Ureter (tissue), 1 donor: ENCODE measurements around the gene HMGN3. TPM values are rescaled to one million over a fixed set of nuclear protein-coding genes. Genes with fewer than 3 reads are reported as not detected.
"Not testable (repeated sequence)": the region's sequence is repeated elsewhere in the genome, so short reads cannot be mapped to it uniquely, and the experiment has no call there.

ENCODE experiments used
- DNase-seq: peaks from one replicate; pipeline ENCODE4 v3.0.0-alpha.2; 2020; ENCODE audit warnings: low spot score
- total RNA-seq: library from RNA; stranded (reverse); gene quantifications from one replicate; pipeline ENCODE4 v1.2.4, GENCODE V29; 2023
- donor health status: DM: yes; HTN: yes; CAD: no.

HMGN3 gene
- 64.1 TPM for total RNA-seq

DNA sequence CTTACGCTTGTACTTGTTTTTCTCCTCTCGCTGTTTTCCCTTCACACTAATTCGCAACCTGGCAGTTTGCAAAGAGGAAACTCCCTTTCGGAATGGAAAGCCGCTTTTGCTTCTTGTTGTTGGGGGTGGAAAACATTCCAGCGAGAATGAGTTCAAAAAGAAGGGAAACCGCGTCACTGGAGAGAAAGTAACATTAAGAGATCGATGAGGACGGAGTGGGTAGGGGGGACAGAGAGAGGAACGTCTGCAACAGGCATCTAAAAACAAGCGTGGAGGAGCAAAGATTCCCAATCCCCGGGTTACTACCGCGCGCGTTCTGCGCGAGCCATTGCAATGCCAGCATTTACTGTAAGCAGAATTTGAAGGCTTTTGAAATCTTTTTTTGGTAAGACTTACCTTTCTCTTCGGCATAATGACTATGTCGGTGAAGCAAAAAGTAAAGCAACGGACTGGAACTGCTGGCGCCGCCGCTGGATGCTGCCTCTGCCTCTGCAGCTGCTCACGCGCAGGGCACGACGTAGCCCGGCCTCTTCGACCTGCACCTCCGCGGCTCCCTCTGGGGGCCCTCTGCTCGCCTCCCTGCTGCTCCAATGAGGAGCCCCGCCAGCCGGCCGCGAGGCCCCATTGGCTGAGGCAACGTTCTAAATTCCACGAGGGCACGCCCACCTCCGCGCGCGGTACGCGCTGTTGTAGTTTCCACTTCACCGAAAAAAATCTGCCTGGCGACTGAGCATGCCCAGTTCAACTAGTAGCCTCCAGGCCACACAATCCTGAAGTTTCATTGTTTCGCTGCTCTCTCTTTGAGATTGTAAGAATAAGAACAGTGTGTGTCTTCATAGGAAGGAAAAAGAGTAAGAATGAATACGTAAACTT is at the start of gene HMGN3:
HMGN3 (minus strand) TSS at position 533 of the 873 bp plus-strand sequence.
- DNase-seq: peak; percentile 95

DNA sequence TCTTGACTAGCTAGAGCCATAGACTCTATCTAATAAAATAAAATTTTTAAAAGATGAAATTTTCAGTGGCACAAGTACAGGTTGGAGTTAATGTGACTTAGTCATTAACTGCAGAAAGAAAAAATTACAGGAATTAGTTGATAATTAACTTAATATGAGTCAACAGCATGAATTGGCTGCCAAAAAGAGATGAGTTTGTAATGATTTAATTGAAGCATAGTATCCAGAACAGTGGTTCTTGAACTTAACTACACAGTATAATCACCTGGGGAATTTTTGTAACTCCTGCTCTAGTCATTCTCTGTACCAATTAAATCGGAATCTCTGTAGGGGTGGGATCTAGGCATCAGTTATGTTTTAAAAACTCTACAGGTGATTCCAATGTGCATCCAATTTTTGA is 46.3 kb upstream of the HMGN3 start:
- no peak for DNase-seq

DNA sequence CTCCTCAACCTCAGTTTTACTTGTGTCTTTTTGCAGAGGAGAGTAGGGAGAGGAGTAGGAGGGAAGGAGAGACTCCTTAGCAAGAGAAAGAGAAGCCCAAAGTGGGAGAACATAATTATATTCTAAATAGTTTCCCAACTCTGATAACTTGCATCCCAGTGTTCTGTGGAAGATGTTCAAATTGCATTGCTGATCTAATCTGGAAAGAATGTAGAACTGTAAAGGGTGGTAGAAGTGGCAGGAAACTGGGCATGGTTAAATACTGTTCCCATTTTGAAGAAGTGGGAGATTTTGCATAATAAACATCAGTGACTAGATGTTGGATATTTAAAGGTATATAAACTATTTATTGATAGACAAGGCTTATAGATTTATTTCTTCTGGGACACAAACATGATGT is 42.6 kb upstream of the HMGN3 start:
- no peak for DNase-seq

DNA sequence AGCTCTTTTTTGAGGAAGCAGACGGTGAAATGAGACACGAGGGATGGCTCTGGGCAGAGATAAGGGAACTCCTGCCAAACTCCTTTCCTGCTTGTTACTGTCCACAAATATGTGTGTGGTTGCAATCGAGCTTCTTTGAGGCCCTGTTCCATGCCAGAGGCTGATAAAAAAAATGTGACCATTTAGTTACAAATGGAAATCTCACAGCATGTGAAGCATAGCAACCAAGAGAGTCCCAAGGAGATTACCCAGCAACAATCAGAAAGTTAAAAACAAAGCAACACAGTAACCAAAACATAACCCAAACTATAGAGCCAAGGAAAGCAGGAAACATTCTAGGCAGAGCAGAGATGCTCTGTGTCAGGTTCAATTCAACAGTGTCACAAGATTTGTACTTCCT is 35.4 kb upstream of the HMGN3 start:
- no peak for DNase-seq

DNA sequence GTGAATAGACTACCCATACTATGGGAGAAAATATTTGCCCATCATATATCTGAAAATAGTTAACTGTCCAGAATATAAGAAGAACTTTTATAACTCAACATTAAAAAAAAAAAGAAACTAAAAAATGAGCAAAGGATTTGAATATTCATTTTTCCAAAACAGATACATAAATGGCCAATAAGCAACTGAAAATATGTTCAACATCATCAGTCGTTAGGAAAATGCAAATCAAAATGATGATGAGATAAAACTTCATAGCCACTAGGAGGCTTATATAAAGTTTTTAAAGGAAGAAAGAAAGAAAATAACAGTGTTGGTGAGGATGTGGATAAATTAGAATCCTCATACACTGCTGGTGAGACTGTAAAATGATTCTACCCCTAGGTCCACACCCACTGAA is 32.6 kb upstream of the HMGN3 start:
- DNase-seq: no peak

DNA sequence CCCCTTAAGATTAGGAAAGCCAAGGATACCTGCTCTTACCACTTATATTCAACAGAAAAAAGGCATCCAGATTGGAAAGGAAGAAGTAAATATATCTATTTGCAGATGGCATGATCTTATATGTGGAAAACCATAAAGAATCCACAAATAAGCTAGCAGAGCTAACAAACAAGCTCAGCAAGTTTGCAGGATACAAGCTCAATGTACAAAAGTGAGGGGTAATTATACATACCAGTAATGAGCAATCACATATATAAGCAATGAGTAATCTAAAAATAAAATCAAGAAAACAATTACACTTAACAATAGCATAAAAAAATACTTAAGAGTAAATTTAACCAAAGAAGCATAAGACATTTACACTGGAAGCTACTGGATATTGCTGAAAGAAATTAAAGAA is 31.6 kb upstream of the HMGN3 start:
- no peak for DNase-seq

DNA sequence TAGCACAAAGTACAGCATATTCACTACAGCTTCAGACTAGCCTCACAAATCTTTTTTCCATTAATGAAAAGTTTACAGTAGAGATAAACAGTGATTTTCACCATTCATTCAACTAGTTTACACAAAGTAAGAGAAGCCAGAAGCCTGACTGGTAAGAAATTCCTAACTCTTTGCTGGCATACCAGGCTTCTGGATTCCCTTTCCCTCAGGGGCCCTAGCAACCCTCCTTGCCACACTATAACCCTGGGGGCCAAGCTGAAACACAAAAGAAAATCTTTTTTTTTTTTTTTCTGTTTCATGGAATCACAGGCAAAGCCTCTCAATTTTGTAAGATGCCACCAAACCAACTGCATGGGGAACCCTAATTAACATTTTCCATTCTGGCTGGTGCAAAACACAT is 28.9 kb upstream of the HMGN3 start:
- no peak for DNase-seq

DNA sequence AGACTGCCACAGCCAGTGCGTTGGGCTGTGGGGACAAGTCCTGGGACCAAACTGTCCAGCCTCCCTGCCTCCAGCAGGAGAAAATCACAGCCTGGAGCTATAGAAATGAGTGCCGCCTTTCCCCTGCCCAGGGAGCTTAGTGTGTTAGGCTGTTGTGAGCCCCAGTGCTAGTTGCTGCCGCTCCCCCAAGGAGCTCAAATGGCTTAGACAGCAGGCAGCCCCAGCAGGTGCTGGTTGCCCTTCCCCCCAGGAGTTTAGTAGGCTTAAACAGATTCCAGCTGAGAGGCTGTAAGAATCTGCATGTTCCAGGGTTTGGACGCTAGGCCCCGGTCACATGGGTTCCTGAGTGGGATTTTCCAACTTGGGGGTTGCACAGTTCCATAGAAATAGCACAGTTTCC is 27.2 kb upstream of the HMGN3 start:
- DNase-seq: no peak

DNA sequence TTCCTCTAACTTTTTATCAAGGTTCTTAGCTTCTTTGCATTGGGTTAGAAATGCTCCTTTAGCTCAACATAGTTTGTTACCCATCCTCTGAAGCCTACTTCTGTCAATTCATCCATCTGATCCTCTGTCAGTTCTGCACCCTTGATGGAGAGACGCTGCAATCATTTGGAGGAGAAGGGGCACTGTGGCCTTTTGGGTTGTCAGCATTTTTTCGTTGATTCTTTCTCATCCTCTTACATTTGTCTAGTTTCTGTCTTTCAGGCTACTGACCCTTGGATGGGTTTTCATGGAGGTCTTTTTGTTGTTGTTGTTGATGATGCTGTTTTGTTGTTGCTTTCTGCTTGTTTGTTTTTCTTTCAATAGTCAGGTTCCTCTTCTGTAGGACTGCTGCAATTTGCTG is 26.3 kb upstream of the HMGN3 start:
- DNase-seq: no peak

DNA sequence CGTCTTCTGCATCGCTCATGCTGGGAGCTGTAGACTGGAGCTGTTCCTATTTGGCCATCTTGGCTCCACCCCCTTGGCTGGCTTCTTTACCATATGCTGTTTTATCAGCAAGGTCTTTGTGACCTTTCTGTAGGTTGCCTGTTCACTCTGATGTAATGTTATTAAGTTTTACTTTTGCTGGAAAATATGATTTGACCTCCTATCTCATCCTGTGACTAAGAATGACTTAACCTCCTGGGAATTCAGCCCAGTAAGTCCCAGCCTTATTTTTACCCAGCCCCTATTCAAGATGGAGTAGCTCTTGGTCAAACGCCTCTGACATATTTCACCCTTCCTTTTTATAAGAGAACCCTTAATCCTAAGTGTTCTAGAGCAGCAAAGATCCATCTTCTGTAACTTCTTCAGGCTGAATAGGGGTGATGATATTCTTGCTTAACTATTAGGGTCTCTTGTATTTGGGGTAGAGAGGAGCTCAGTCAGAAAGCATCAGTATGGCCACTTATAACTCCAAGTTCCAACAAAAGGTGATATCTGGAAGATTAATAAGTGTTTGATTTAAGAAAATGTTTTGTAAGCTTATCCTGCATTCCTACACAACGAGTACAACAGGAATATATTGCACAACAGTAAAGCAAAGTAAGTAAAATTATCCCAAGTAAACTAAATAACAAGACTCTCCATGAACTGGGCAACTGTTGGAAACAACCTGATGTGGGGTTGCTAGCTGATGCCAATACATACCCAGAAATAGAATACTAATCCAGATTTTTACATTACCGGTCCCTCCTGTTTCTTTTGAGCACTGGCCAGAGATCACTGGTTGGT is 23.1 kb upstream of the HMGN3 start:
- DNase-seq: no peak

DNA sequence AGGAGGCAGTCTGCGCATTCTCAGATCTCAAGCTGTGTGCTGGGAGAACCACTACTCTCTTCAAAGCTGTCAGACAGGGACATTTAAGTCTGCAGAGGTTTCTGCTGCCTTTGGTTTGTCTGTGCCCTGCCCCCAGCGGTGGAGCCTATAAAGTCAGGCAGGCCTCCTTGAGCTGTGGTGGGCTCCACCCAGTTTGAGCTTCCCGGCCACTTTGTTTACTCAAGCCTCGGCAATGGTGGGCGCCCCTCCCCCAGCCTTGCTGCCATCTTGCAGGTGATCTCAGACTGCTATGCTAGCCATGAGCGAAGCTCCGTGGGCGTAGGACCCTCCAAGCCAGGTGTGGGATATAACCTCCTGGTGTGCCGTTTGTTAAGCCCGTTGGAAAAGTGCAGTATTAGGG is 22.3 kb upstream of the HMGN3 start:
- not testable (repeated sequence) for DNase-seq

DNA sequence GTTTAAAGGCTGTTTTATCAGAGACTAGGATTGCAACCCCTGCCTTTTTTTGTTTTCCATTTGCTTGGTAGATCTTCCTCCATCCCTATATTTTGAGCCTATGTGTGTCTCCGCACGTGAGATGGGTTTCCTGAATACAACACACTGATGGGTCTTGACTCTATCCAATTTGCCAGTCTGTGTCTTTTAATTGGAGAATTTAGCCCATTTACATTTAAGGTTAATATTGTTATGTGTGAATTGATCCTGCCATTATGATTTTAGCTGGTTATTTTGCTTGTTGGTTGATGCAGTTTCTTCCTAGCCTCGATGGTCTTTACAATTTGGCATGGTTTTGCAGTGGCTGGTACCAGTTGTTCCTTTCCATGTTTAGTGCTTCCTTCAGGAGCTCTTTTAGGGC is 20.6 kb upstream of the HMGN3 start:
- DNase-seq: not testable (repeated sequence)

DNA sequence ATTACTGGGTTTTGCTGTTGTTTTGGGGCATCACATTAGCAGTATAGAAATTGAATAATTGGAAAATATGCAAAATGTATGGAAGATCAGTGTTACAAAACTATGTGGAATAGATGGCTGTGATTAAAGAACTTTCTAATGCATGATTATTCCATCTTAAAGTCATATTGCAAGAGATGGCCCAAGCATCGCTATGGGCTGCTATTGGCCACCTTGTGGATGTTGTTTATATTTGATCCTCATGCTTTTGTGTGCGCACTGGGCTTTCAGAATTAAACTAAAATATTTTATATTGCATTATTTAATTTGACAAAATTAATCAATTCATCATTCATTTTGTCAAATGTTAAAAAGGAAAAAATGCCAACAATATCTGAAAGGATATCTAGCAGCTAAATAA is 16.1 kb upstream of the HMGN3 start:
- no peak for DNase-seq

DNA sequence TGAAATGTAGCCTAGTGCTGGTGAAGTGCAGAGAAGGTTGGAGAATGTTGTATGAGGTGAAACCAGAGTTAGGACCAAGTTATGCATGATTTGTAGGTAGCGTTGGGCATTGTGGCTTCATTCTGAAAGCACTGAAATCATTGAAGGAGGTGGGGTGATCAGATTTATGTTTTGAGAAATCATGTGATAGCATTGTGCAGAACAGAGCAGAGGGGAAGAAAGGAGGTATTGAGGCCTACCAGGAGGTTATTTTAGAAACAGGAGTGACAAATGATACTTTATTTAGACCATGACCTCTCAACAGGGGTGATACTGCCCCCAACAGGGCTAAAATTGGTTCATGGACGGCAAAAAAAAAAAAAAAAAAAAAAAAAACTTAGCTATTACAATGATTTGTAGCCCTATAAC is 15.6 kb upstream of the HMGN3 start:
- no peak for DNase-seq

DNA sequence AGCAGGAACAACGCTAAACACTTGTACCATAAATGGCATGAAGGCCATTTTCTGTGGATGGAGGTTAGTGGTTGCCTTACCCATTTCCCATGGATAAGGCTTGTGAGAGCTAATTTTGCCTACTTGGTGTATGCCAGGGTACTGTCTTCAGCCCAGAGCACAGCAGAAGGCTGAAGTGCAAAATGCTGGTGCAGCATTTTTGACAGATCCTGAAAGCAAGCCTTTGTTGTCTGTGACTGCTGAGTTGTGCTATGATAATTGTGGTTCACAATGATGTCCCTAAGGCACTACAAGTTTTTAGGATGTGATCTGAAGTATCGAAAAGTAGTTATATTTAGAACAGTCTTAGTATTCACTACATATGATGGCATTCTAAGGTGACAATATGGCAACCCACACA is 14.7 kb upstream of the HMGN3 start:
- DNase-seq: no peak

DNA sequence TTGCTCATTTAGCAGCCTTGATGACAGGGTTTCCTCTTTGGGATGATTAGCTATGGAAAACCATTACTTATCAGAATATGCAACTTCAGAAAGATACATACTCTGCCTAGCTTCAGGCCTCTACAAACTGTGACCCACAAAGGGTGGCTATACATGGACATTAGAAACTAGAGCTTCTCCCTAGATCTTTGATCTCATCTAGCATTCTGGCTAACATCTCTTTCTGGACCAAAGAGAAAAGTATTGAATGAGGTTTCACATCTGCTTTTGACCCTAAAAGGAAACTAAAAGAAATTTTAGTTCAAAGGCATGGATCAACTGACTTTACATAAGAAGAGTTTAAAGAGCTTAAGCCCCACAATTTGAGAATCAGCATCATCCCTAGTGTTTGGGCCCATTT is 12.4 kb upstream of the HMGN3 start:
- DNase-seq: no peak

DNA sequence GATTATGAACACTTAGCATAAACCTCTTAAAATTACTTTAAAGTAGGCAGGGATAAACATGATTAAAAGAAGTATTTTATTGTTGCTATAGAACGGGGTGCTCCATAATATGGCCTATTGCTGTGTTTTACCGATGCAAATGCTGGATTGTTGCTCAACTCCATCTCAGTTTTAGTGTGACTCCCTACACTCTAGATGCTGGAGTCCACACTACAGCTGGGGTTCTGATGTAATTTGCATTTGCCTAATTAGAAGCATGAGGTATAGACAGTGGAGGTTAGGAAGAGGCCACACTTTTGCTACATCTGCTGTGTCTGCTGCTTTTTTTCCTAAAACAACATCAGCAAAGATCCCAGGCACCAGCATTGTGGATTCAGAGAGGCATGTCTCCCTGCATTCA is 6.7 kb upstream of the HMGN3 start:
- DNase-seq: no peak

DNA sequence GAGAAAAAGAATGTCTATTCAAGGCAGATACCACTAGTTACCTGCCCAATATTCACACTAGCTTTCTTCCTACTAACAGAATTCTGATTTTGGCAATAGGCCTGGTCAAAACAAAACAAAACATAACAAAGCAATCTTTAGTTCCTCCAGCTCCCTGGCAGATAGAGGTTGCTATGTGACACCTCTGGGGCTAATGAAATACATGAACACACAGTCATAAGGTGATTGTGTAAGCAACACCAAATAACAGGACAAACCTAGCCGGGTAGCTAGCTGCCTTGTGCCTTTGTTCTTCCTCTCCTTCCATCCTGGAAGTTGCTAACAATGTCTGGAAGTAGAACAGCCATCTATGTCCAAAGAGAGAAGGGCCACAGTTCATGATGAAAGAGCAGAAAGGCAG is 6.0 kb upstream of the HMGN3 start:
- DNase-seq: no peak

DNA sequence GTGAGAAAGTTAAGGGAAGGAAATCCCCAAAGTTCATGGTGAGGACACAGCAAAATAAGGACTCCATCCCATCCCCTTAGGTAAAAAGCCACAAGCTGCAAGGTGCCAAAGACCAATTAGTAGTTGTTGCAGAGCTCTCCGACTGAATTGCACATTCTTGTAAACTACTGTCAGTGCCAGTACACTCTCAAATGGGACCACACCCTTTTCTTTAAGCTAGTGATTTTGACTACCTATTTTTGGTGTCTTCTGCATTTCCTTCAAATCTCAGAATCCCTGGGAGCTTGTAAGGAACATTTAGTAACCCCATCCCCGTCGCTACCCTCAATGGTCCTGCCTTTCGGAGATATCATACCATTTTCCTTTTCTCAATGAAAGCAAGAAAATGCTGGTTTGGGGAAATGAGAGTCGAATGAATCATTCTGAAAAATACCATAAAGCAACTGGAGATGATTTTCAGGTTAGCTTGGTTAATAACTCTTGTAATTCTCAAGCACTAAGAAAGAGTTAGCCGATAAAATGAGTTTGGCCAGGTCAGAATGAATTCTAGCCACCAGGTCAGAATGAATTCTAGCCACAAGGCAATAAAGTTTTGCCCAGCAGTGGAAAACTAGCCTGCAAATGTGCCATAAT is 5.2 kb upstream of the HMGN3 start:
- DNase-seq: no peak

DNA sequence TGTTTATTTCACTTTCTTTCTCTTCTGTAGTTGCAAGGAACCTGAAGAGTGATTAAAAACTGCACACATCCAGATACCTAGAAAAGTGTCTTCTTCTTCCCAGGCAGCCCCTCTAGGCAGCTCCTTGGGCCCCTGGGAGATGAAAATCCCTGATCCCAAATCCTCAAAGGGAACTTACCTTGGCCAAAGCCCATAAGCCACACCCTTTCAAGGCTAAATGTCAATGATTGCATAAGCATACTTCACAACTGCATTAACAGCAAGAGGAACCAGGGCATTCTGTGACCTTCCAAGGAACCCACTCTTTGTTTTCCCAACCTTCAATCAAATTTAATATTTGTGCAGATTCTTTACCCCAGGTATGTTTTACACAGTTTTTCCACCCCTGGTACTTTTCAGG is 4.4 kb upstream of the HMGN3 start:
- no peak for DNase-seq

DNA sequence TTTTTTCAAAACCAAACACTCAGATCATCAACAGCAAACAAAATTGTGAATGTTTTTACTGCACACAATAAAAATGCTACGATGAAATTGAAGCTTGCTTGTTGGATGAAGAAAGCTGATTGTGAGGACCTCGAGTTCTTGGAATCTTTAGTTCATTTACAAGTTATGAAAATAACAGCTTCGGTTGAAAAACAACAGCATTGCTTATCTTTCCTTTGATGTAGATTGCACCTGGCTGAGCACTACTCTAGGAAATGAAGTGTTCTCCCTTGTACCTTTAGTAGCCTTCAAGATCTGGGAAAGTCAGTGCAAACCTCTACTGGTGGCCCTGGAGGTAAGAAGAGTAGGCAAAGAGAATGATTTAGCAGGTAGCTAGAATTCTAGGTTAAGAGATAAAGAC is 2.2 kb upstream of the HMGN3 start:
- no peak for DNase-seq

DNA sequence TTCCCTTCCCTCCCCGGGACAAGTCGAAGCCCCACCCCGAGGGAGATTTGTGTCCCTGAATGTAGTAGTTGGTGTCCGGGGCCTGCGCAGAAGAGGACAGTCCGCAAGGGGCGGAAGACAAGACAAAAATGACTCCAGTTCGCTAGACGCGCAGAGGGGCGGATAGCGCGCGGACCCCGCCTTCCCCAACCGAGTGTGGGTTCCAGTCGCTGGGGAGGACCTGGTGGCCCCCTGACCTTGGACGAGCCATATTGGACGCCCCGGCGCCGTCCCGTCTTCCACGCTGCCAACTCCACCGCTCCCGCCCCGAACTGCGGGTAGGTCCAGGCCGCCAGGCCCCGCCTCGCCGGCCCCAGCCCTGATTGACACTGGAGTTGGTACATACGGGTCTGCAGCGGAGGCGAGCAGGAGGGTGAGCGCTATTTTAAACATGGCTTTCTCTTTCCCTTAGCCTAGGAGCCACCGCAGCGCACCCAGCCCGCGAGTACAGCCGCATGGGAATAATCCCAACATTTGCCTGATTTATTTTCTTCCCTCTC is 802 bp downstream of the HMGN3 start:
- peak; percentile 87 for DNase-seq
